Hindlimb muscle (tissue), 1 donor: ENCODE data around the gene CYP46A1. TPM values are rescaled to one million over a fixed set of nuclear protein-coding genes. Genes with fewer than 3 reads are reported as not detected.
"Not testable (repeated sequence)": the region's sequence is repeated elsewhere in the genome, so short reads cannot be mapped to it uniquely, and the experiment has no call there.

Experiments used
- DNase-seq: peaks from one replicate; pipeline ENCODE4 v3.0.0-alpha.2; 2013
- polyA plus RNA-seq: library from polyadenylated mRNA; unstranded; fragments of 120-200 nt; gene quantifications from one replicate; pipeline ENCODE4 v1.2.1, GENCODE V29; 2013; ENCODE audit not compliant: insufficient read length

CYP46A1 gene
- polyA plus RNA-seq: 4.8 TPM

GRCh38 chr14:99683619-99684409, at the start of gene CYP46A1:
CYP46A1 (plus strand) TSS chr14:99684298; CDS start chr14:99684418, 120 bp downstream.
- peak; percentile 100 for DNase-seq

GRCh38 chr14:99634443-99634842, 49.7 kb upstream of the CYP46A1 start:
- no peak for DNase-seq

GRCh38 chr14:99635116-99635515, 49.0 kb upstream of the CYP46A1 start:
- DNase-seq: no peak

DNA sequence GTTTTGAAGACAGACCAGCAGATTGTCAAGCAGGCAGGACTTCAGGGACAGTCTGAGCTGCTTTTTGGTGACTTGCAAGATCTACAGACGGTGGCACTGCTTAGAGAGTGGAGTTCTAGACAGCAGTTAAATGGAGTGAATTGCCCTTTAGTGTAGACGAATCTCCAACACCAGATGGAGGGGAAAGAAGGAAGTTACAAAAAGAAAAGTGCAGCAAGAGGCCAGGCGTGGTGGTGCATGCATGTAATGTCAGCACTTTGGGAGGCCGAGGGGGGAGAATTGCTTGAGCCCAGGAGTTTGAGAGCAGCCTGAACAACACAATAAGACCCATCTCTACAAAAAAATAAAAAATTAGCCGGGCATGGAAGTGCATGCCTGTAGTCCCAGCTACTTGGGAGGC, 47.6 kb upstream of the CYP46A1 start:
- DNase-seq: no peak

DNA sequence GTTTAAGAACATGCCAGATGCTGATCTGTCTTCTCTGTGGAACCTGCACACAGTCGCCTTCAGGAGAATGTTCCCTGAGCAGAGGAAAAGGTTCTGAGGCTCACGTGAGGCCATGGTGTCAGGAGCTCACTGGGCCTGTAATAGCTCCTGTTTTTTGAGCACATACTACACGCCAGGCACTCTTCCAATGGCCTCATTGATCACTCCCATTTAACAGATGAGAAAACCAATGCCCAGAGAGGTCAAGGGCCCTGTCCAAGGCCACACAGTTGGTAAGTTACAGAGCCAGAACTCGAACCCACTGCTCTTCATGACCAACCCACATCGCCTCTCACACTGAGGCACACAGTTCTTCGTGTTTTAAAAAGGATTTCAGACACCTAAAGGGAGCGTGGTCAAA, 46.5 kb upstream of the CYP46A1 start:
- DNase-seq: no peak

- DNase-seq: not testable (repeated sequence)
These were observed 41.3 kb upstream of the CYP46A1 start for GRCh38 chr14:99642771-99643170.

GRCh38 chr14:99643343-99643742, 40.8 kb upstream of the CYP46A1 start:
- no peak for DNase-seq

GRCh38 chr14:99644035-99644587, 40.0 kb upstream of the CYP46A1 start:
- no peak for DNase-seq

DNA sequence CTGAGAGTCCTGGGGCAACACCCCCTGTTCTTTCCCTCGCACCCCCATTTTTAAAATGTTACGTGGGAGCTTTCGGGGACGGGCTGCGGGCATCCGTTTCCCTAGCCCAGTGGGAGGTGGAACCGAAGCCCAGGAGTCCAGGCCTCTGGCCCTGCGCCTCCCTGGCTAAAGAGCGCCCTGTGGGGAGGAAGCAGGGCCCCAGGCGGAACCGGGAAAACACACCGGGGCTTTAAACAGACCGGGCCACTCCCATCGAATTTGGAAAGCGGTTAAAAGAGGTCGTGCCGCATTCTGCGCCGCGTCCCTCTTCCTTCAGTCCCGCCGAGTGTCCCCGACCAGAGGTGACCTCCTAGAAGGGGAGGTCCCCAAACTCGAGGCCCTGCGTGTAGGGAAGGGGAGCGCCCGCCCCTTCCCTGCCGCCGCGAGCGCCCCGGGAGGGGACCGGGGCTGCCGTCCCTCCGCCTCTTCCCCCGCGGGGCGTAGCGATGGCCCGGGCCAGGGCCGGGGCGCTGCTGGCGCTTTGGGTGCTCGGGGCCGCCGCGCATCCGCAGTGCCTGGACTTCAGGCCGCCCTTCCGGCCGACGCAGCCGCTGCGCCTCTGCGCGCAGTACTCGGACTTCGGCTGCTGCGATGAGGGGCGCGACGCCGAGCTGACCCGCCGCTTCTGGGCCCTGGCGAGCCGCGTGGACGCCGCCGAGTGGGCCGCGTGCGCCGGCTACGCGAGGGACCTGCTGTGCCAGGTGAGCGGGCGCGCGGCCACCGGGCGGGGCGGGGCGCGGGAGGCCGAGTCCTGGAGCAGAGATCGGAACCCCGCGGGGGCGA, 39.2 kb upstream of the CYP46A1 start, which contains the start of gene HHIPL1:
TSS of gene HHIPL1 (plus strand) at position 407 of the 822 bp plus-strand sequence. CDS start at position 486, 79 bp downstream.
- DNase-seq: peak; percentile 58

GRCh38 chr14:99645545-99646505, 38.3 kb upstream of the CYP46A1 start:
- no peak for DNase-seq

DNA sequence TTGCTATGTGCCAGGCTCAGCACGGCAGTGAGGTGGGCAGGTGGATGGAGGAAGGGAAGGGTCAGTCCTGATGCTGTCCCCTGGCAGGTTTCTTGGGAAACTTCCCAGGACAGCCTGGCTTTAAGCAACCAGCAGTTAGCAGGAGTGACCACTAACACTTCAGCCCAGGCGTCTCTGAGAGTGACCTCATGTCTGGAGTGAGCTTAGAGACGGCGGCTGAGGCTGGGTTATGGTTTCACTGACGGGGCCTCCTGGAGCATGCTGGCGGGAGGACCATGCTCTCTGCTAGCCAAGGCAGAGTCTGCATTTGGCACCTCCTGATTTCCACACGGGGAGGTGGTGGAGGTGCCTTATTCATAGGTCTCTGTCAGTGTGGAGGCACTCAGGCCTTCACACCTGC, 36.7 kb upstream of the CYP46A1 start:
- DNase-seq: no peak

- no peak for DNase-seq
These were observed 35.9 kb upstream of the CYP46A1 start for GRCh38 chr14:99648027-99648784.

- no peak for DNase-seq
These were observed 34.9 kb upstream of the CYP46A1 start for GRCh38 chr14:99649219-99649618.

DNA sequence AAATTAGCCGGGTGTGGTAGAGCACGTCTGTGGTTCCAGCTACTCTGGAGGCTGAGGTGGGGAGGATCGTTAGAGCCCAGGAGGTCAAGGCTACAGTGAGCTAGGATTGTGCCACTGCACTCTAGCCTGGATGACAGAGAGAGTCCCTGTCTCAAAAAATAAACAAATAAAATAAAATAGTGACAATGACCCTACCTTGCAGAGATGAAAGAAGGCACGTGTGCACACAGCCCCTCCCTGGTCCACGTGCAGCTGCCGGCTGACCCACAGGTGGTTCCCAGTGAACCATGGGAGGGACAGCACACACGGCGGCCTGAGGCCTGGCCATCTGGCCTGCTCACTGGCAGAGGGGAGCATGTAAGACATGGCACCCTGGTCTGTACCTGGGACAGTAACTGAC, 34.5 kb upstream of the CYP46A1 start:
- DNase-seq: no peak

DNA sequence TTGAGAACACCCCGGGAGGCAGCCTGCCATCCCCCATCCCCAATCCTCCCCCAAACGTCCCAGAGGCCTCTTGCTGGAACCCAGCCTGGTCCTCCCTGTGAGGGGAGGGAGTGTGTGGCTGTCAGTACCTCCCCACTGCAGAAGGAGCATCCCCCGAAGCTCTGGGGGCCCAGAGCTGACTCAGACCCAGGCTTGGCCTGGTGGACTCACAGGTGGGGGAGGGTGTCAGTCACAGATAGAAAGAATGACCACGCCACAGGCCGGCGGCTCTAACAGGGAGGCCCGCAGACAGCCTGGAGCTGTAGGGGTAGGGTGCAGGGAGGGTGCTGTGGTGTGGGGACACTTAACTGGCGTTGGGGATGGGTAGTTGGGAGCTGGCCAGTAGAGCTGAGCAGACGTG, 33.9 kb upstream of the CYP46A1 start:
- DNase-seq: no peak

DNA sequence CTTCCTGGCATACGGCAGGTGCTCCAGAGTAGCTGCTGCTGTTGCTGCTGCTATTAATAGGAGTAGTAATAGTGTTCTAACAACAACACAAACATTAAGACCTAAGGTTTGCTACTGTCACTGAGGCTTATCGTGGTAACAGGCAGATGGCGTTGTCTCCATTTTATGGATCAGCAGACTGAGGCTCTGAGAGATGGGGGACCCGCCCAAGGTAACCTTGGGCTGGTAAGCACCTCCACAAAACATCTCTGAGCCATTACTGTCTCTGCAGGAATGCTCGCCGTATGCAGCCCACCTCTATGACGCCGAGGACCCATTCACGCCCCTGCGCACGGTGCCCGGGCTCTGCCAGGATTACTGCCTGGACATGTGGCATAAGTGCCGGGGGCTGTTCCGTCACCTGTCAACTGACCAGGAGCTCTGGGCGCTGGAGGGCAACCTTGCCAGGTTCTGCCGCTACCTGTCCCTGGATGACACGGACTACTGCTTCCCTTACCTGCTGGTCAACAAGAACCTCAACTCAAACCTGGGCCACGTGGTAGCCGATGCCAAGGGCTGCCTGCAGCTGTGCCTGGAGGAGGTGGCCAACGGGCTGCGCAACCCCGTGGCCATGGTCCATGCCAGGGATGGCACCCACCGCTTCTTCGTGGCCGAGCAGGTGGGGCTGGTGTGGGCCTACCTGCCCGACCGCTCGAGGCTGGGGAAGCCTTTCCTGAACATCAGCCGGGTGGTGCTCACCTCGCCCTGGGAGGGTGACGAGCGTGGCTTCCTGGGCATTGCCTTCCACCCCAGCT, 31.9 kb upstream of the CYP46A1 start:
- no peak for DNase-seq

DNA sequence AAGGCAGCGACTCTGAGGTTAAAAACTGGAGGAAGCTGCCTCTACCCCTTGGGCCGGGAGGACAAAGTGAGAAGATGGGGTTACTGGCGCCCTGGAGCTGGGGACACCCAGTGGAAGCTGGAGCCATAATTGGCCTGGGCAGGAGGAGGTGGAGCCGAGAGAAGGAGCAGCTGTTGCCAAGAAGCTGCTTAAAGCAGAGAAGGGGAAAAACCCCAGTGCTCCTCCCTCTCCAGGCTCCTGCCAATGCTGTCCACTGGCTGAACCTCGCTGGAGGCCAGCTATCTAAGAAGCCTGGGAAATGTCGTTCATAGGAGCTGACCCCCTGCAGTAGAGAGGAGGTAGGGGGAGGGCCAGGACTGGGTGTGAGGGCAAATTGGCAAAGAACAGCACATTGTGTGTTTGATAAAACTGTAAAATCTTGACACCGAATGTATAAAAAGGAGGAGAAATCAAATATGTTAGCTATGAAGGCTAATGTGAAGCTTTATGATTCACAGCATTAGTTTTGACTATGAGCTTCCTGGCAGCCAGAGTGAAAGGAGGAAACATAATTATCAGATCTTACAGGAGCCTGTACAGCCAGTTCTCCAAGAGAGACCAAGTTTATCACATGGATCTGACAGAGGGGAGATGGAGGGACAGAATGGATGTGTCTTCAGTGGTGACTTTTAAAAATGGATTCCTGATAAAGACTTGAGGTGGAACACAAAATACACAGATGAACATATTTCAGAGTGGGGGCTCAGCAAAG, 29.7 kb upstream of the CYP46A1 start:
- DNase-seq: peak; percentile 66

- no peak for DNase-seq
These were observed 28.6 kb upstream of the CYP46A1 start for GRCh38 chr14:99655521-99655920.

- no peak for DNase-seq
These were observed 27.9 kb upstream of the CYP46A1 start for GRCh38 chr14:99656171-99656570.
